GM12864 (cell line): ENCODE data around the gene MPP2.
"Not testable (repeated sequence)": the region's sequence is repeated elsewhere in the genome, so short reads cannot be mapped to it uniquely, and the experiment has no call there.

Experiments used
- DNase-seq: peaks from one replicate; pipeline ENCODE4 v3.0.0-alpha.2; 2011; ENCODE audit warnings: low read depth
- H3K4me3 ChIP-seq: 2 replicates; pipeline ENCODE4 v1.5.1; 2011; ENCODE audit warnings: mild to moderate bottlenecking, low read depth, low read length, control low read depth
- TF ChIP-seq, protein P1 (sequence below): IDR thresholded peaks from 2 replicates; pipeline ENCODE4 v1.5.1; 2011; ENCODE audit warnings: low read depth, mild to moderate bottlenecking, moderate library complexity, low read length, control low read depth, inconsistent platforms; ENCODE audit errors: missing control alignments

The MPP2 gene

DNA sequence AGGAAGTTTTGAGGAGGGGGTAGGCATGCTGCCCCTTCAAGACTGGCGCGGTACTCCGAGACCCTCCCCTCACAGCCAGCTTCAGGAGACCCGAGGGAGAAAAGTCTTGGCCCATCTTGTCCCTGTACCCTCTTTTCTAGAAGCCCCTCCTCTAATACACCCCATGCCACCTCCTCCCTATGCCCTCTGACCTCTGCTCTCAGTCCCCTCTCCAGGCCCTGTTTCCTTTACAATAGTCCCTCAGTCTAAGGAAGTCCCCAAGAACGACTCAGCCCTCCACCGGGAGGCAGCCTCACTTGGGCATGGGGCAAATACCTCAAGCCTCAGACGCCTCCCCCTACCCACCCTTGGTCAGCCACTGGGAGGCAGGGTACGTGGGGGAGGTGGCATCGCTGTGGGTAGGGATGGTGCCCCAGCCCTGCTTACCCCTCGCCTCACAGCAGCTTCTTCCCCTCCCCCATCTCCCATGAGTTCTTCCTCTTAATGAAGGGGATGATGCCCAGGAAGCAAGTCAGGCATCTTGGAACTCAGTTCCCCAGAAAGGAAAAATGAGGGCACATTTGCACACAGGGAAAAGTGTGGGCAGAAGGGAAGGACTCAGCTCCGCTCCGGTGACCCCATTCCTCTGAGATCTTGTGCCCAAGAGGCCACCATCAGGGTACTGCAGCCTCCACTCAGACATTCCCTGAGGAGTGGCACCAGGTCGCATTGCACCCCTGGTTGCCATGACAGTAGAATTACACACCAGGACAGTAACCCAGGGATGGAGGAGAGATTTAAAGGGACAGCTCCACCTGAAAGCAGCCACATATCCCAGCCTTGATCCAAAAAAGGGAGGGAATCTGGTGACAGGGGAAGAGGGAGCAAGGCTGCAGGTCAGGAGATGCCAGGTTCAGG, 6.2 kb downstream of the MPP2 start:
- DNase-seq: no peak
- H3K4me3 ChIP-seq: peak overlapping the region; percentile 5; the same call in 1 of the 2 replicates
- TF ChIP-seq, protein P1, sequence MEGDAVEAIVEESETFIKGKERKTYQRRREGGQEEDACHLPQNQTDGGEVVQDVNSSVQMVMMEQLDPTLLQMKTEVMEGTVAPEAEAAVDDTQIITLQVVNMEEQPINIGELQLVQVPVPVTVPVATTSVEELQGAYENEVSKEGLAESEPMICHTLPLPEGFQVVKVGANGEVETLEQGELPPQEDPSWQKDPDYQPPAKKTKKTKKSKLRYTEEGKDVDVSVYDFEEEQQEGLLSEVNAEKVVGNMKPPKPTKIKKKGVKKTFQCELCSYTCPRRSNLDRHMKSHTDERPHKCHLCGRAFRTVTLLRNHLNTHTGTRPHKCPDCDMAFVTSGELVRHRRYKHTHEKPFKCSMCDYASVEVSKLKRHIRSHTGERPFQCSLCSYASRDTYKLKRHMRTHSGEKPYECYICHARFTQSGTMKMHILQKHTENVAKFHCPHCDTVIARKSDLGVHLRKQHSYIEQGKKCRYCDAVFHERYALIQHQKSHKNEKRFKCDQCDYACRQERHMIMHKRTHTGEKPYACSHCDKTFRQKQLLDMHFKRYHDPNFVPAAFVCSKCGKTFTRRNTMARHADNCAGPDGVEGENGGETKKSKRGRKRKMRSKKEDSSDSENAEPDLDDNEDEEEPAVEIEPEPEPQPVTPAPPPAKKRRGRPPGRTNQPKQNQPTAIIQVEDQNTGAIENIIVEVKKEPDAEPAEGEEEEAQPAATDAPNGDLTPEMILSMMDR: no peak

DNA sequence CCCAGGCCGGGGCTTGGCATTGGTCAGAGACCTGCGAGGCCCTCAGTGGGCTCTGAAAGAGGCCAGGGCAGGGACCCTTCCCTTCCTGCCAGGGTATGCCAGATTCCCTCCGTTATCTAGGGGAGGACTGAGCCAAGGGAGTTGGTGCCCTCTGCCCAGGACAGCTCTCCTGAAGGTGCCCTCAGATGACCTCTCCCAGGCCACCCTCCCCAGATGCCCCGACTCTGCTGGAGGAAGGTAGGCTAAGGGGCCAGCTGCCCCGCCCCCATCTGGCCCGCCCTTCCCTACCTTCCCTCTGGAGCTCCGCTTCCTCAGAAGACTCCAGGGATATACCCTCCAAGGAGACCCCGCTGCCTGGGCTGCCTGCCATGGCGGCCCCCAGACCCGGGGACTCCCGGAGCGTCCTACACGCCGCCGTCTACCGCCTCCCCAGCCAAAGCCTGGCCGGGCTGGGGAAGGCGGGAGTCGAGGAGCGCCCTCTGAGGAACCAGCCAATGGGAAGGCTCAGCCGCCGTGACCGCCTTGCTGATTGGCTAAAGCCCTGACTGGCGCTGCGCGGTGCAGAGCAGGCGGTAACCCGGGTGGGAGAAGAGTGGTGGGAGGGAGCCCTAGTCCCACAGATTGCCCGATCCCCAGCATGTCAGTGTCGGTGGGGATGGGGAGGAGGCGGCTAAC, 7.0 kb downstream of the MPP2 start:
- peak overlapping the region; percentile 29 for H3K4me3 ChIP-seq
- no peak for DNase-seq
- TF ChIP-seq, protein P1: no peak

DNA sequence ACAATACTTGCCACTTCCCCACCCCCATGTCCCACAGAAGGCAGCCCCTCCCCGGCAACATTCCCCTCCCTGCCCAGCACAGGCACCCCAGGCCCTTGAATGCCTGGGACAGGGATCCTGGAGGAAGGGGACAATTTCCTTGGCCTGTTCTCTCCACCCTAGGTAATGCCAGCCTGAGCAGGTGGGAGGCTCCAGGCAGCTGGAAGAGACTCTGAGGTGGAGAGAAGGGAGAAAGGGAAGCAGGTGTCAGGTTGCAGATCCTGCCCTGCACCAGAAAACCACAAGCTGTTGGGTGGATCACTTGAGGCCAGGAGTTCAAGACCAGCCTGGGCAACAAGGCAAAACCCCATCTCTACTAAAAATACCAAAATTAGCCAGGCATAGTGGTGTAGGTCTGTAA, 8.9 kb downstream of the MPP2 start:
- DNase-seq: no peak
- H3K4me3 ChIP-seq: no peak overlapping the region
- TF ChIP-seq, protein P1: no peak

DNA sequence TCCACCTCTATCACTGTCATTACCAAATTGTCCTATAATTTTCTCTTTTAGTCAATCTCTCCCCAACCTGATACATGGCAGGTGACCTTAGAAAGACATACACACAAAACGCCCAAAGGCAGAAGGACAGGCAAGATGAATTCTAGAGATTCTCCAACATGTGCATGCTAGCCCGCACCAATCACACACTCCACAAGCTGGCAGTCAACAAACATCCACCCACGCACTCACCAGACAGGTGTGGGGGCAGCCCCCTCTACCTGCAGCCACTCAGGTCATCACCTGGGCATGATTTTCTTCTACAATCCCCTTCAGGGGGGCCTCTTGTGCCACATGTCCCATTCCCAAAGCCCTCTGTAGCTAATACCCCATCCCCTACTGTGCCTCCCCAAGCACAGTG, 9.5 kb downstream of the MPP2 start:
- H3K4me3 ChIP-seq: no peak overlapping the region
- no peak for DNase-seq
- TF ChIP-seq, protein P1: no peak

DNA sequence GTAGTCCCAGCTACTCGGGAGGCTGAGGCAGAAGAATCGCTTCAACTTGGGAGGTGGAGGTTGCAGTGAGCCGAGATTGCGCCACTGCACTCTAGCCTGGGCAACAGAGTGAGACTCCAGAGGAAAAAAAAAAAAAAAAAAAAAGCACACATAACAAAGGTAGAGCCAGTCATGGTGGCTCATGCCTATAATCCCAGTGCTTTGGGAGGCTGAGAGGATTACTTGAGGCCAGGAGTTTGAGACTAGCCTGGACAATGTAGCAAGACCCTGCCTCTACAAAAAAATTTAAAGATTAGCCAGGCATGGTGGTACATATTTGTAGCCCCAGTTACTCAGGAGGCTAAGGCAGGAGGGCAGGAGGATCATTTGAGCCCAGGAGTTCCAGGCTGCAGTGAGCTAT, 12.8 kb downstream of the MPP2 start:
- DNase-seq, H3K4me3 ChIP-seq: not testable (repeated sequence)

DNA sequence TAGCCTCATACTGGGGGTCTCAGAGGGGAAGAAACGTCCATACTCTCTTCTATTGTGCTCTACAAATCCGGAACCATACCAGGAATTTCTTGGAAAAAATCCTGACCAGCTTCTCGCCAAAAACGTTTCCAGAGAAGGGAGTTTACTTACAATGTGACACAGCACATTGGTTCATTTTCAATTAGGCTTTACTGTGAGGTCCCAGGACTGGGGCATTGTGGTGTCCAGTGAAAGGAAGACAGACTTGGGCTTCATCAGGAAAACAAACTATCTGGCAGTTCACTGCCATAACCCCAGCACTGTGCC, 14.7 kb downstream of the MPP2 start:
- TF ChIP-seq, protein P1: no peak
- no peak for DNase-seq
- H3K4me3 ChIP-seq: no peak overlapping the region

DNA sequence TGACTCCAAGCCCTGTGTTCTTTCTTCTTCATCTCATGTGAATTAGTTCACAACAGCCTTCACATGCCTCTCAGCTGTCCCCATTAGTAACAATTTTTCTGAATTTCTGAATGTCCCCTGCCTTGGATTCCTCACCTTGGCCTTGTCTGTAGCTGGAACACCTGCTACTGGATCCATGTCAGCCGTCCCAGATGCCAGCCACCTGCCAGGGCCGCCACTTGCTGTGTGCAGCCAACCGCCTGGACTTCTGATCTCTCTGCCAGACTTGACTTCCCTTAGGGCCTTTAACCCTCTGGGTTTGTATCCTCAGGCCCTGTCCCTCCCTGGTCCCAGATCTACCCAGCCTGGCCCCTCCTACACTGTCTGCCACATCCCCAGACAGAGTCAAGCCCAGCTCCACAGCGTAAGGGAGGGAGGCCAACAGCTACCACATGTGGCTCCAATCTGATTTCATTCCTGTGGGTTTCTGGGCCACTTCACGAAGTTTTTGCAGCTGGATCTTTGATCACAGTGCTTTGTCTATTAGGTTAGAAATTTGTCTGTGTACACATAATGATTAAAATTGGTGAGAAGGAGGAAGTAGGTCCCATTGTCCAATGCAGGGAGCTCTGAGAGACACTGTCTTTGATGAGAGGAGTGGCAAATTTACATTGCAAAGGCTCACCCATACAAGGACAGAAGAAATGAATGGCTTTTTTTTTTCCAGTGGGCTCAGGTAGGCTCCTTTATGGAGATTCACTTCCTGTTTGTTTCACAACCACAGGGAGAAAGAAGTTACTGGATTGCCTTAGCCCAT, 15.3 kb downstream of the MPP2 start:
- TF ChIP-seq, protein P1: no peak
- no peak overlapping the region for H3K4me3 ChIP-seq
- no peak for DNase-seq
